GM12878 (cell line): ENCODE results near the gene C1RL. TPM values are rescaled to one million over a fixed set of nuclear protein-coding genes. Genes with fewer than 3 reads are reported as not detected.

Experiments
- ATAC-seq: fragments of 200-7000 bp; cut with Tn5 transposase; 3 replicates; pipeline ENCODE4 v1.9.1; 2020; ENCODE audit warnings: mild to moderate bottlenecking, moderate library complexity
- BruUV-seq: library from RNA; stranded (reverse); fragments of 400-500 nt; replicated peaks from 2 replicates; lab custom pipeline; 2021; lab: Mats Ljungman, UMichigan
- CTCF ChIA-PET: fragments of 300-600 bp; sonication (Branson Sonifier 250); formaldehyde crosslinking; extraction: SDS; loops from one replicate; lab custom pipeline; 2021; ENCODE audit warnings: inconsistent platforms; lab: Yijun Ruan, JAX
- POLR2A ChIA-PET: fragments of 350-600 bp; formaldehyde crosslinking; extraction: SDS; loops from one replicate; lab custom pipeline; 2021; ENCODE audit warnings: inconsistent platforms; lab: Charles Lee
- RAD21 ChIA-PET: fragments of 300-600 bp; sonication (Branson Sonifier 250); formaldehyde crosslinking; loops from one replicate; lab custom pipeline; 2023; ENCODE audit warnings: antibody characterized with exemption; ENCODE audit not compliant: unreplicated experiment; lab: Charles Lee
- SMC1A ChIA-PET: fragments of 300-600 bp; sonication (Branson Sonifier 250); formaldehyde crosslinking; loops from one replicate; lab custom pipeline; 2023; ENCODE audit not compliant: unreplicated experiment, uncharacterized antibody; lab: Charles Lee
- DNase-seq: peaks from one replicate; pipeline ENCODE4 v3.0.0-alpha.2; 2011; ENCODE audit warnings: low read depth, low spot score
- FAIRE-seq: peaks from 3 replicates; lab custom pipeline; 2011; peaks lifted over from hg19 to GRCh38; lab: Jason Lieb, UNC
- H2AFZ ChIP-seq: 2 replicates; pipeline ENCODE4 v1.6.0; 2011; ENCODE audit warnings: low read depth, low read length, control low read depth; ENCODE audit not compliant: control insufficient read depth
- H3K27ac ChIP-seq: 2 replicates; pipeline ENCODE4 v1.5.1; 2011; ENCODE audit warnings: control low read depth; ENCODE audit not compliant: control insufficient read depth, insufficient read depth
- H3K27me3 ChIP-seq, 2 experiments: replicated peaks in 1 of 2; 2 replicates each; pipeline versions ENCODE4 v1.6.0 to v1.6.1; 2011; ENCODE audit warnings: low read length in 1 of 2; ENCODE audit not compliant: control insufficient read depth in 2 of 2, insufficient read depth in 2 of 2
- H3K36me3 ChIP-seq, 2 experiments: 2 replicates each; pipeline ENCODE4 v1.5.1; 2011; ENCODE audit warnings: low read length in 1 of 2; ENCODE audit not compliant: control insufficient read depth in 2 of 2, insufficient read depth in 2 of 2
- H3K4me1 ChIP-seq: 2 replicates; pipeline ENCODE4 v1.6.1; 2011; ENCODE audit warnings: mild to moderate bottlenecking, low read length, moderate library complexity, mixed read lengths; ENCODE audit not compliant: control insufficient read depth, insufficient read depth
- H3K4me2 ChIP-seq: 2 replicates; pipeline ENCODE4 v1.6.0; 2011; ENCODE audit warnings: control low read depth; ENCODE audit not compliant: control insufficient read depth, insufficient read depth
- H3K4me3 ChIP-seq: fragments of 200-600 bp; sonication (generic); 2 replicates; pipeline ENCODE4 v1.5.1; 2016
- H3K79me2 ChIP-seq: 2 replicates; pipeline ENCODE4 v1.6.0; 2011; ENCODE audit warnings: low read length; ENCODE audit not compliant: control insufficient read depth, insufficient read depth
- H3K9ac ChIP-seq: 2 replicates; pipeline ENCODE4 v1.8.0; 2011; ENCODE audit warnings: low read length, control low read depth, mixed read lengths; ENCODE audit not compliant: control insufficient read depth, insufficient read depth
- H3K9me3 ChIP-seq: replicated peaks from 3 replicates; pipeline ENCODE4 v1.5.1; 2011; ENCODE audit warnings: mild to moderate bottlenecking, low read length; ENCODE audit not compliant: control insufficient read depth, insufficient read depth
- H4K20me1 ChIP-seq: 2 replicates; pipeline ENCODE4 v1.6.0; 2011; ENCODE audit not compliant: control insufficient read depth, insufficient read depth
- CHD2 ChIP-seq: IDR thresholded peaks from 2 replicates; pipeline ENCODE4 v1.6.1; 2011; ENCODE audit warnings: low read depth, low read length, improper control_type of control experiment, borderline replicate concordance
- HDAC6 ChIP-seq: fragments of 200-600 bp; sonication (generic); IDR thresholded peaks from one replicate; pipeline ENCODE4 v1.8.0; 2017; ENCODE audit warnings: antibody characterized with exemption; ENCODE audit not compliant: unreplicated experiment
- LARP7 ChIP-seq: fragments of 450-650 bp; IDR thresholded peaks from 2 replicates; pipeline ENCODE4 v1.6.1; 2017; ENCODE audit warnings: mild to moderate bottlenecking
- MAX ChIP-seq: IDR thresholded peaks from 2 replicates; pipeline ENCODE4 v1.6.1; 2012; ENCODE audit warnings: low read depth, low read length, improper control_type of control experiment
- MYC ChIP-seq: IDR thresholded peaks from 2 replicates; pipeline ENCODE4 v1.6.1; 2011; ENCODE audit warnings: mild to moderate bottlenecking, low read length, moderate library complexity, inconsistent platforms; ENCODE audit not compliant: insufficient read depth, insufficient replicate concordance, insufficient read length, severe bottlenecking
- RELA ChIP-seq: fragments of 450-650 bp; IDR thresholded peaks from 2 replicates; pipeline ENCODE4 v1.8.0; 2014; ENCODE audit warnings: borderline replicate concordance; ENCODE audit not compliant: partially characterized antibody
- TCF3 ChIP-seq: IDR thresholded peaks from 2 replicates; pipeline ENCODE4 v1.6.1; 2012; ENCODE audit warnings: low read depth, mild to moderate bottlenecking, low read length, borderline replicate concordance; ENCODE audit not compliant: insufficient read depth
- TCF7 ChIP-seq: IDR thresholded peaks from 2 replicates; pipeline ENCODE4 v1.6.1; 2014; ENCODE audit warnings: antibody characterized with exemption, borderline replicate concordance
- ZBED1 ChIP-seq: IDR thresholded peaks from 2 replicates; pipeline ENCODE4 v1.6.1; 2016; ENCODE audit warnings: borderline replicate concordance
- ZBTB33 ChIP-seq: fragments of 450-650 bp; IDR thresholded peaks from 2 replicates; pipeline ENCODE4 v1.6.1; 2017; ENCODE audit warnings: mild to moderate bottlenecking
- ZNF687 ChIP-seq: fragments of 450-650 bp; IDR thresholded peaks from 2 replicates; pipeline ENCODE4 v1.6.1; 2017; ENCODE audit warnings: mild to moderate bottlenecking, moderate library complexity
- WGBS: methylation state at CpG from one replicate; pipeline ENCODE4 v1.1.6; 2016; ENCODE audit warnings: low lambda C conversion rate; ENCODE audit not compliant: insufficient replicate concordance, insufficient coverage; ENCODE audit errors: missing lambda C conversion rate; 5-methylcytosine and 5-hydroxymethylcytosine counted together
- in situ Hi-C: fragments of 300-500 bp; cut with MboI; formaldehyde crosslinking; loops from 9 replicates; pipeline ENCODE4 v1.14.3; 2018; ENCODE audit warnings: mixed read lengths
- intact Hi-C: fragments of 100-400 bp; cut with micrococcal nuclease; formaldehyde crosslinking; loops from one replicate; pipeline ENCODE4 v1.14.2; 2022; ENCODE audit not compliant: unreplicated experiment
- polyA plus RNA-seq, 11 experiments: library from polyadenylated mRNA; depleted of rRNA in 4 of 11; unstranded in 6 of 11; stranded (reverse) in 5 of 11; fragments of >200 nt; fragmentation: Nextera tagmentation in 4 of 11; fragmentation: Illumina TruSeq in 1 of 11; extraction: Ambion mirVana in 4 of 11; extraction: Trizol in 1 of 11; gene quantifications; 1 replicate in 1 of 11; 2 replicates in 10 of 11; pipeline versions ENCODE4 v1.2.1 to v1.2.3, GENCODE V29; 2011 to 2016; ENCODE audit warnings: inconsistent platforms in 2 of 11, missing spikeins in 2 of 11, low read depth in 1 of 11
- total RNA-seq, 4 experiments: library from RNA; depleted of rRNA in 3 of 4; stranded (reverse); fragments of >200 nt in 3 of 4; fragmentation: Illumina TruSeq in 1 of 4; extraction: Trizol in 1 of 4; gene quantifications; 2 replicates each; pipeline versions ENCODE4 v1.2.1 to v1.2.3, GENCODE V29; 2013 to 2021

Gene C1RL
- total and polyA plus RNA-seq, 10 of the 15 experiments (the other 5 are each of a cell fraction or from before 2014, with no cell fraction given), result 1.3 to 12.8 (median 8.1) TPM

GRCh38 chr12:7072035-7072434, 37.0 kb downstream of the C1RL start:
- intact Hi-C loops (no loop called here), in situ Hi-C loops (no loop called here)
- no peak overlapping the region for H3K4me3 ChIP-seq
- SMC1A ChIA-PET, result no interaction called here
- no peaks in the 10 kb centered on the region for H3K4me1 ChIP-seq
- ATAC-seq, result no peak
- RAD21 ChIA-PET, result no interaction called here
- H3K36me3 ChIP-seq, result no peaks in the 10 kb centered on the region
- H3K79me2 ChIP-seq, result no peaks in the 10 kb centered on the region
- DNase-seq, result no peak
- FAIRE-seq, result no peak
- 59% methylated on average over 6 of the region's 6 CpGs for WGBS
- no TSS peak for BruUV-seq
- no peak overlapping the region for H2AFZ ChIP-seq
- peaks cover 0 to 3% of the 10 kb centered on the region in 2 experiments; a peak in 2 of 4 replicates for H3K27me3 ChIP-seq
- H3K9ac ChIP-seq, result no peak overlapping the region
- POLR2A ChIA-PET, result no interaction called here
- no peaks in the 10 kb centered on the region; the same call in 1 of the 2 replicates for H4K20me1 ChIP-seq
- no peak overlapping the region for H3K4me2 ChIP-seq
- no peaks in the 10 kb centered on the region for H3K9me3 ChIP-seq
- H3K27ac ChIP-seq, result no peak overlapping the region
- CTCF ChIA-PET, result no interaction called here
- TF ChIP-seq MAX, result no peak
- no peak for TF ChIP-seq ZBTB33
- no peak for TF ChIP-seq MYC
- no peak for TF ChIP-seq ZNF687
- no peak for TF ChIP-seq ZBED1
- no peak for TF ChIP-seq TCF7
- TF ChIP-seq TCF3, result no peak
- TF ChIP-seq LARP7, result no peak
- no peak for TF ChIP-seq CHD2
- TF ChIP-seq HDAC6, result no peak
- no peak for TF ChIP-seq RELA
